Left lung (tissue), 10 donors: ENCODE measurements around the gene PAPSS2. TPM values are rescaled to one million over a fixed set of nuclear protein-coding genes. Genes with fewer than 3 reads are reported as not detected.

Source experiments
- ATAC-seq: fragments of 200-7000 bp; cut with Tn5 transposase; one replicate; pipeline ENCODE4 v1.9.1; 2020; ENCODE audit warnings: moderate library complexity
- DNase-seq, 4 donors: peaks; one replicate each; pipeline ENCODE4 v3.0.0-alpha.2; 2013 to 2020
- H3K27ac ChIP-seq, 2 donors: fragments of 200-600 bp; sonication (generic) in 1 of 2; one replicate each; pipeline versions ENCODE4 v1.5.0 to v1.8.0; 2020 to 2021
- H3K27me3 ChIP-seq, 2 donors: fragments of 200-600 bp; sonication (generic) in 1 of 2; one replicate each; pipeline versions ENCODE4 v1.5.0 to v1.8.0; 2020 to 2021
- H3K36me3 ChIP-seq, 2 donors: fragments of 200-600 bp; sonication (generic) in 1 of 2; one replicate each; pipeline versions ENCODE4 v1.5.0 to v1.8.0; 2020 to 2021
- H3K4me1 ChIP-seq, 2 donors: fragments of 200-600 bp; one replicate each; pipeline ENCODE4 v1.8.0; 2021
- H3K4me3 ChIP-seq, 2 donors: fragments of 200-600 bp; sonication (generic) in 1 of 2; one replicate each; pipeline versions ENCODE4 v1.5.0 to v1.8.0; 2020 to 2021; ENCODE audit warnings: mild to moderate bottlenecking in 1 of 2
- H3K9me3 ChIP-seq, 2 donors: fragments of 200-600 bp; sonication (generic) in 1 of 2; one replicate each; pipeline versions ENCODE4 v1.5.0 to v1.8.0; 2020 to 2021
- CTCF ChIP-seq, 2 donors: fragments of 200-600 bp; sonication (generic) in 1 of 2; IDR thresholded peaks; one replicate each; pipeline versions ENCODE4 v1.5.0 to v1.8.0; 2021; ENCODE audit warnings: antibody characterized with exemption in 2 of 2
- intact Hi-C, 2 donors: fragments of 100-400 bp; cut with DNase I; formaldehyde crosslinking; loops; one replicate each; pipeline versions ENCODE4 v1.11.2 to v1.14.2; 2022
- polyA plus RNA-seq, 6 donors: library from polyadenylated mRNA; unstranded; fragments of 120-200 nt; gene quantifications; one replicate each; pipeline ENCODE4 v1.2.1, GENCODE V29; 2013; ENCODE audit not compliant: insufficient read length in 6 of 6
- total RNA-seq, 2 donors: library from RNA; stranded (reverse); fragmentation: NEBNext Ultra II Directional; extraction: Animal tissue kit (Norgen Biotek cat#: 25700); gene quantifications; one replicate each; pipeline ENCODE4 v1.2.1, GENCODE V29; 2021
- donor health status: DM: no; HTN: yes; CAD: no.
- donor health status: DM: no; HTN: no; CAD: no.

Gene PAPSS2
- total and polyA plus RNA-seq, 8 donors = 49.0 to 183 (median 58.0) TPM

- TF ChIP-seq CTCF (IDR thresholded peaks at IDR 0.05) = no peak
- Histone ChIP-seq H3K4me3 (no peak overlapping the region), H3K9me3 (no peaks in the 10 kb centered on the region), H3K27ac (no peak overlapping the region), H3K4me1 (no peaks in the 10 kb centered on the region), H3K36me3 (no peaks in the 10 kb centered on the region), H3K27me3 (no peaks in the 10 kb centered on the region)
- intact Hi-C loops = no loop called here
- DNase-seq = no peak
- ATAC-seq = peak; percentile 81
These were observed 12.7 kb upstream of the PAPSS2 start for GRCh38 chr10:87646935-87647334.

GRCh38 chr10:87650838-87651589, 8.7 kb upstream of the PAPSS2 start:
- Histone ChIP-seq H3K27me3 (no peaks in the 10 kb centered on the region), H3K4me3 (no peak overlapping the region), H3K4me1 (no peaks in the 10 kb centered on the region), H3K9me3 (no peaks in the 10 kb centered on the region), H3K36me3 (no peaks in the 10 kb centered on the region), H3K27ac (no peak overlapping the region)
- TF ChIP-seq CTCF (IDR thresholded peaks at IDR 0.05) = no peak
- DNase-seq = no peak
- intact Hi-C loops = no loop called here
- no peak for ATAC-seq

GRCh38 chr10:87651801-87652200, 7.9 kb upstream of the PAPSS2 start:
- TF ChIP-seq CTCF (IDR thresholded peaks at IDR 0.05) = no peak
- Histone ChIP-seq H3K36me3 (no peaks in the 10 kb centered on the region), H3K4me1 (peaks cover 0 to 6% of the 10 kb centered on the region in 2 donors), H3K4me3 (no peak overlapping the region), H3K27ac (no peak overlapping the region), H3K27me3 (no peaks in the 10 kb centered on the region), H3K9me3 (no peaks in the 10 kb centered on the region)
- DNase-seq (no peak), ATAC-seq (no peak)
- intact Hi-C loops = no loop called here

- Histone ChIP-seq H3K4me1 (peaks cover 0 to 11% of the 10 kb centered on the region in 2 donors), H3K27me3 (no peaks in the 10 kb centered on the region), H3K36me3 (no peaks in the 10 kb centered on the region), H3K9me3 (no peaks in the 10 kb centered on the region), H3K27ac (no peak overlapping the region), H3K4me3 (no peak overlapping the region)
- DNase-seq (no peak), ATAC-seq (no peak)
- TF ChIP-seq CTCF (IDR thresholded peaks at IDR 0.05) = no peak
- intact Hi-C loops = no loop called here
These were observed 7.4 kb upstream of the PAPSS2 start for GRCh38 chr10:87652261-87652660.

- no peaks in the 10 kb centered on the region for H3K27me3 ChIP-seq
- H3K9me3 ChIP-seq = no peaks in the 10 kb centered on the region
- H3K36me3 ChIP-seq = no peaks in the 10 kb centered on the region
- ATAC-seq = peak; percentile 88
- DNase-seq = no peak
- intact Hi-C loops = no loop called here
- no peak for TF ChIP-seq CTCF (IDR thresholded peaks at IDR 0.05)
- H3K4me3 ChIP-seq = no peak overlapping the region
- no peak overlapping the region for H3K27ac ChIP-seq
- H3K4me1 ChIP-seq = peaks cover 0 to 30% of the 10 kb centered on the region in 2 donors
These were observed 5.5 kb upstream of the PAPSS2 start for GRCh38 chr10:87654212-87654611.
